WTC11 (cell line): Measurements from ENCODE around the gene RHOT2. TPM values are rescaled to one million over a fixed set of nuclear protein-coding genes. Genes with fewer than 3 reads are reported as not detected.

Source experiments
- AFF4 ChIP-seq: sonication (generic); formaldehyde crosslinking; IDR thresholded peaks from 2 replicates; pipeline ENCODE4 v1.8.1; 2023; ENCODE audit warnings: mild to moderate bottlenecking, missing genetic modification reagents, borderline replicate concordance
- ATF6 ChIP-seq: sonication (generic); formaldehyde crosslinking; IDR thresholded peaks from 2 replicates; pipeline ENCODE4 v1.8.1; 2023; ENCODE audit warnings: mild to moderate bottlenecking, missing genetic modification reagents
- ERG ChIP-seq: fragments of 250-450 bp; sonication (Bioruptor Pico); IDR thresholded peaks from 2 replicates; pipeline ENCODE4 v1.8.0; 2021; ENCODE audit warnings: mild to moderate bottlenecking
- FOXP1 ChIP-seq: sonication (generic); formaldehyde crosslinking; IDR thresholded peaks from 2 replicates; pipeline ENCODE4 v1.8.0; 2022; ENCODE audit warnings: missing genetic modification reagents, mild to moderate bottlenecking, moderate library complexity, borderline replicate concordance
- MLX ChIP-seq: sonication (generic); formaldehyde crosslinking; IDR thresholded peaks from 2 replicates; pipeline ENCODE4 v1.8.1; 2023; ENCODE audit warnings: mild to moderate bottlenecking, missing genetic modification reagents, moderate library complexity
- MYBL2 ChIP-seq: sonication (generic); formaldehyde crosslinking; IDR thresholded peaks from 2 replicates; pipeline ENCODE4 v1.8.1; 2023; ENCODE audit warnings: mild to moderate bottlenecking, moderate library complexity, missing genetic modification reagents
- SMAD4 ChIP-seq: sonication (generic); formaldehyde crosslinking; IDR thresholded peaks from 2 replicates; pipeline ENCODE4 v1.8.0; 2022; ENCODE audit warnings: mild to moderate bottlenecking, missing genetic modification reagents
- SOX15 ChIP-seq: fragments of 250-450 bp; sonication (Bioruptor Pico); IDR thresholded peaks from 2 replicates; pipeline ENCODE4 v1.9.0; 2021; ENCODE audit warnings: mild to moderate bottlenecking
- SP1 ChIP-seq: sonication (generic); formaldehyde crosslinking; conservative IDR thresholded peaks from 2 replicates; pipeline ENCODE4 v1.8.1; 2022; ENCODE audit warnings: missing genetic modification reagents
- USF2 ChIP-seq: sonication (generic); formaldehyde crosslinking; IDR thresholded peaks from 2 replicates; pipeline ENCODE4 v1.8.1; 2023; ENCODE audit warnings: mild to moderate bottlenecking, missing genetic modification reagents, moderate library complexity
- ZBTB43 ChIP-seq: sonication (generic); formaldehyde crosslinking; IDR thresholded peaks from 2 replicates; pipeline ENCODE4 v1.8.1; 2023; ENCODE audit warnings: mild to moderate bottlenecking, missing genetic modification reagents
- ZNF138 ChIP-seq: sonication (generic); formaldehyde crosslinking; conservative IDR thresholded peaks from 2 replicates; pipeline ENCODE4 v1.8.1; 2022; ENCODE audit warnings: mild to moderate bottlenecking, moderate library complexity, missing genetic modification reagents
- ZNF263 ChIP-seq: sonication (generic); formaldehyde crosslinking; IDR thresholded peaks from 2 replicates; pipeline ENCODE4 v1.8.1; 2022; ENCODE audit warnings: low read depth, mild to moderate bottlenecking, moderate library complexity, missing genetic modification reagents
- ZNF317 ChIP-seq: sonication (generic); formaldehyde crosslinking; IDR thresholded peaks from 2 replicates; pipeline ENCODE4 v1.8.1; 2023; ENCODE audit warnings: low read depth, mild to moderate bottlenecking, moderate library complexity, missing genetic modification reagents, borderline replicate concordance
- ZNF512 ChIP-seq: sonication (generic); formaldehyde crosslinking; IDR thresholded peaks from 2 replicates; pipeline ENCODE4 v1.8.1; 2022; ENCODE audit warnings: missing genetic modification reagents, borderline replicate concordance
- ZNF532 ChIP-seq: fragments of 250-450 bp; sonication (Bioruptor Pico); IDR thresholded peaks from 2 replicates; pipeline ENCODE4 v1.9.0; 2021; ENCODE audit warnings: mild to moderate bottlenecking, borderline replicate concordance
- total RNA-seq: library from RNA; stranded (reverse); gene quantifications from 3 replicates; pipeline ENCODE4 v1.2.3, GENCODE V29; 2021

RHOT2 gene
- total RNA-seq, 1 experiment from 2014 or later = 285 TPM

GRCh38 chr16:659618-660017, 8.3 kb upstream of the RHOT2 start (continued):
- no peak for TF ChIP-seq AFF4
- no peak for TF ChIP-seq FOXP1 (CRISPR knock-in tag)
- TF ChIP-seq SOX15 (CRISPR knock-in tag) = no peak
- no peak for TF ChIP-seq SP1 (CRISPR knock-in tag)
- TF ChIP-seq MLX (CRISPR knock-in tag) = no peak
- TF ChIP-seq USF2 (CRISPR knock-in tag) = no peak
- TF ChIP-seq ZNF138 (CRISPR knock-in tag) = no peak
- TF ChIP-seq ZNF263 = no peak
- no peak for TF ChIP-seq ATF6 (CRISPR knock-in tag)
- TF ChIP-seq ZNF532 = no peak
- no peak for TF ChIP-seq SMAD4 (CRISPR knock-in tag)
- TF ChIP-seq MYBL2 = no peak
- TF ChIP-seq ZNF512 = no peak
- no peak for TF ChIP-seq ZBTB43 (CRISPR knock-in tag)
- no peak for TF ChIP-seq ZNF317
- TF ChIP-seq ERG (CRISPR knock-in tag) = no peak
- TF ChIP-seq, all 79 proteins: peak for 0
